ENCODE results near the gene MLST8.

Gene MLST8

GRCh38 chr16:2207872-2208271 is 2.6 kb downstream of the MLST8 start:
- H3K4me3 ChIP-seq (ENCODE audit: low read depth, low read length): no peak overlapping the region
- no peak for TF ChIP-seq CTCF (IDR thresholded peaks at IDR 0.05; ENCODE audit: control insufficient read depth, extremely low read depth, insufficient read depth)
- DNase-seq (ENCODE audit: low read depth): no peak

GRCh38 chr16:2208308-2208707 is 3.1 kb downstream of the MLST8 start:
- DNase-seq (ENCODE audit: low read depth): no peak
- H3K4me3 ChIP-seq (ENCODE audit: low read depth, low read length): no peak overlapping the region
- TF ChIP-seq CTCF (IDR thresholded peaks at IDR 0.05; ENCODE audit: control insufficient read depth, extremely low read depth, insufficient read depth): no peak

GRCh38 chr16:2208772-2209171 is 3.5 kb downstream of the MLST8 start:
- TF ChIP-seq CTCF (IDR thresholded peaks at IDR 0.05; ENCODE audit: control insufficient read depth, extremely low read depth, insufficient read depth): no peak
- no peak overlapping the region for H3K4me3 ChIP-seq (ENCODE audit: low read depth, low read length)
- DNase-seq (ENCODE audit: low read depth): no peak

GRCh38 chr16:2209258-2210008 is 4.2 kb downstream of the MLST8 start:
- no peak for DNase-seq (ENCODE audit: low read depth)

GRCh38 chr16:2210009-2210332 is 4.7 kb downstream of the MLST8 start:
- H3K4me3 ChIP-seq (ENCODE audit: low read depth, low read length): no peak overlapping the region
- no peak for TF ChIP-seq CTCF (IDR thresholded peaks at IDR 0.05; ENCODE audit: control insufficient read depth, extremely low read depth, insufficient read depth)
- DNase-seq (ENCODE audit: low read depth): no peak

More at GRCh38 chr16:2209258-2210008, 4.2 kb downstream of the MLST8 start:
- H3K4me3 ChIP-seq (ENCODE audit: low read depth, low read length): no peak overlapping the region
- no peak for TF ChIP-seq CTCF (IDR thresholded peaks at IDR 0.05; ENCODE audit: control insufficient read depth, extremely low read depth, insufficient read depth)

GRCh38 chr16:2210386-2211365 is 5.4 kb downstream of the MLST8 start, which contains the start of gene BRICD5:
BRICD5 (minus strand) TSS chr16:2210863; CDS start chr16:2210833, 30 bp downstream.
- no peak for DNase-seq (ENCODE audit: low read depth)
- H3K4me3 ChIP-seq (ENCODE audit: low read depth, low read length): no peak within 1 kb of the TSS
- TF ChIP-seq CTCF (IDR thresholded peaks at IDR 0.05; ENCODE audit: control insufficient read depth, extremely low read depth, insufficient read depth): no peak
